Measurements from ENCODE around the gene DLG5.
A peak's percentile ranks its signal among the peaks of the same experiment; 100 is the strongest.

The DLG5 gene

DNA sequence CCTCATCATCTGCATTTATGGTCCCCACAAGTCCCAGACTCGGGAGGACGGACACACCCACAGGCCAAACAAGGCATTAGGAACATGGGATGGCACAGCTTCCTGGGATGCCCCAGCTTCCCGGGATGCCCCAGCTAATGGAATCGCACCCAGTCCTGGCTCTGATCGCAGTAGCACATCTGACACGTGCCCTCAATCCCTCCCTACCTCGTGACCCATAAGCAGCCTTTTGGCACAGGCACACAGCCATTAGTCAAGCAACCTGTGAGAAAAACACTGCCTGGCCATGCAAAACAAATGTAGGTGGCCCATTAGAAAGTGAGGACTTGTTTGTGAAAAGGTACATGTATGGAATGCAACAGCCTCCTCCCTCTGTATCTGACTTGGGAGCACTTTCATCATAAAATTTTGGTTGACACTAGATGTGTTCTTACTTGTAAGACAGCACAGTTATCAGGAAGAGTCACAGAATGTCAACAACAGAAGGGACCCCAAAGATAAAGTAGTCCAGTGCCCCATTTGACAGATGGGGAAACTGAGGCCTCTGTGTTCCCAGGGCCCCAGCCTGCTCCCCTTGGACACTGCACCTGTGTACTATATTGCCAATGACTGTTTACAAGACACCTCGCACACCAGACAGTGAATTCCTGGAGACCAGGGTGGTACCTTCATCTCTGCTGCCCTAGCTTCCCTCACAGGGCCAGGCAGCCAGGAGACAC lies 34.4 kb downstream of the DLG5 start:
- no peak for DNase-seq (ENCODE audit: low read depth in 4 of 4, low spot score in 1 of 4)

DNA sequence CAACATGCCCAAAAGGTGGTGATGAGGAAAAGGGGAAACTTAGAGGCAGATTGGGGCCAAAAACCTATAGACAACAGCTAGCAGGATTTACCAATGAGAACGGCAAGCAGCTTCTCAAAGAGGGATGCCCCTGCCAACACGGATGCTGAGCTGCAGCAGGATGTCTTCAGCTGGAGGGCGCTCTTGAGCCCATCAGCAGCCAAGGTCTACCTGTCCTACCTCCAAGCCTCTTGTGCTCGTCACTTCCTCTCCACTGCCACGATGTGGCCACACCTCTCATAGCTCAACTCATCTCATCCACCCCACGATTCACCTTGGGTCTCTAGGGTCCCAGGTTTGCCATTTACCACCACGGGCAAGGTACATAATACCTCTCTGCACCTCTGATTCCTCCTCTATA lies 36.5 kb downstream of the DLG5 start:
- DNase-seq (ENCODE audit: low read depth in 4 of 4, low spot score in 1 of 4): no peak

DNA sequence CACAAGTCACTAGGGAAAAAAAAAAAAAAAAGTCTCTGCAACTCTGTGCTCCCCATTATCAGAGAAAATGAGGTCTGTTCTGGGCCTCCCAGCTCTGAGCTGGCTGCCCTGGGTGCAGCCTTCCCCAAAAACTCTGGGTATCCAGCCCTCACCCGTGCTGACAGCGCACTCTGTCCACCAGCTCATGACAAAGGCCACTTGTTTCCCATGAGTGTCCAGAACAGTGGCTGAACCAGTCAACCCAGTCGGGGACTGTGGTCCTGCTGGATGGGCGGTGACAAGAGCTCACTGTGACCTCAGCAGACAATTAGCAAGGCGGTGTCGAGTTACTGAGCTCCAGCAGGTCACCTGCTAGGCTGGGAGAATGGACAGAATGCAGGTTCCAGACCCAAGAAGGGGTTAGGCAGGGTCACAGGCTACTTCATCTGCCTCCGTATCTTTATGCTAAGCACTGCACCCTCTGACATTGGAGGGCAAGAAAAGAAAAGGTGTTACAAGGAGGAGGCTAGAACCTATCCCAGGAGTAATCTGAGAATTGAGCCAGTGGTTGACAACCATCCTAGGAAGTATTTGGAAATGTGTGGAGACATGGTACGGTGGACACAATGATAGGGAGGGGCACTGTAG lies 37.2 kb downstream of the DLG5 start:
- no peak for DNase-seq (ENCODE audit: low read depth in 4 of 4, low spot score in 1 of 4)

GRCh38 chr10:77888356-77888703 lies 38.2 kb downstream of the DLG5 start:
- no peak for DNase-seq (ENCODE audit: low read depth in 4 of 4, low spot score in 1 of 4)

GRCh38 chr10:77887631-77888355 lies 38.8 kb downstream of the DLG5 start:
- DNase-seq (ENCODE audit: low read depth in 4 of 4, low spot score in 1 of 4): no peak

DNA sequence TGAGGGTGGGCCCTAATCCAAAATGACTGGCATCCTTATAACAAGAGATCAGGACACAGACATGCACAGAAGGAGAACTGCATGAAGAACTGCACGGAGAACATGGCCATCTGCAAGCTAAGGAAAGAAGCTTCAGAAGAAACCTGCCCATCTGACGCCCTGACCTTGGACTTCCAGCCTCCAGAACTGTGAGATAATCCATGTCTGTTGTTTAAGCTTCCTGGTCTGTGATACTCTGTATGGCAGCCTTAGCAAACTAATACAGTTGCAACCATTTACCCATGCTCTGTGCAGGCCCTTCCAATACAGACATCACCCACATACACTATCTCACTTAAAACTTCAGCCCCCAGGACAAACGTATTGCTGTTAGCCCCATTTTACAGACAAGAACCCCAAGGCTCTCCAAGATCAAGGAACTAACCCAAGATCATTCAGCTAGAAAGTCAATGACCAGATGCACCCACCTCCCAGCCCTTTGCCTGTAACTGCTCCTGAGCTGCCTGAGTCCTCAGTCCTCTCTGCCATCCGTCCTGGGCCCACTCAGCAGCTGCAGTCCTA lies 39.7 kb downstream of the DLG5 start:
- no peak for DNase-seq (ENCODE audit: low read depth in 4 of 4, low spot score in 1 of 4)

GRCh38 chr10:77884181-77884580 lies 42.4 kb downstream of the DLG5 start:
- no peak for DNase-seq (ENCODE audit: low read depth in 4 of 4, low spot score in 1 of 4)

GRCh38 chr10:77881636-77882035 lies 44.9 kb downstream of the DLG5 start:
- no peak for DNase-seq (ENCODE audit: low read depth in 4 of 4, low spot score in 1 of 4)

DNA sequence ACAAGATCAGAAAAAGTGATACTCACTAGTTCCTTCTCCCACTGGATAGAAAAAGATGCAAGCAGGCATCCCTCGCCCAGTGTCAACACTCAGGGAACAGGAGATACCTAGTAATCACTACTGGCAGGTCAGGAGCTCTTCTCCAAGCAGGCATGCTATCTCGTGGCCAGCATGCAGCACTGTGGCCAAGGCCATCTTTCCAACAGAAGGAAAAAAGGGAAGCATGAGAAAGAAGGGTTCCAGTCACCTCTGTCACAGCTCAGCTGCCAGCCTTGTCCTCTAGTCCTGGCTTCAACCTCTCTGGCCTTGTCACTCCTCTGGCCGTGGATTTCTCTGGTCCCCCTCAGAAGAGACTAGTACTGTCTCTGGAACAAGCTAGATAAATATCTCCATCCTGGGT lies 45.3 kb downstream of the DLG5 start:
- no peak for DNase-seq (ENCODE audit: low read depth in 4 of 4, low spot score in 1 of 4)

GRCh38 chr10:77879710-77880109 lies 46.8 kb downstream of the DLG5 start:
- DNase-seq (ENCODE audit: low read depth in 4 of 4, low spot score in 1 of 4): no peak

GRCh38 chr10:77879065-77879464 lies 47.5 kb downstream of the DLG5 start:
- DNase-seq (ENCODE audit: low read depth in 4 of 4, low spot score in 1 of 4): no peak

DNA sequence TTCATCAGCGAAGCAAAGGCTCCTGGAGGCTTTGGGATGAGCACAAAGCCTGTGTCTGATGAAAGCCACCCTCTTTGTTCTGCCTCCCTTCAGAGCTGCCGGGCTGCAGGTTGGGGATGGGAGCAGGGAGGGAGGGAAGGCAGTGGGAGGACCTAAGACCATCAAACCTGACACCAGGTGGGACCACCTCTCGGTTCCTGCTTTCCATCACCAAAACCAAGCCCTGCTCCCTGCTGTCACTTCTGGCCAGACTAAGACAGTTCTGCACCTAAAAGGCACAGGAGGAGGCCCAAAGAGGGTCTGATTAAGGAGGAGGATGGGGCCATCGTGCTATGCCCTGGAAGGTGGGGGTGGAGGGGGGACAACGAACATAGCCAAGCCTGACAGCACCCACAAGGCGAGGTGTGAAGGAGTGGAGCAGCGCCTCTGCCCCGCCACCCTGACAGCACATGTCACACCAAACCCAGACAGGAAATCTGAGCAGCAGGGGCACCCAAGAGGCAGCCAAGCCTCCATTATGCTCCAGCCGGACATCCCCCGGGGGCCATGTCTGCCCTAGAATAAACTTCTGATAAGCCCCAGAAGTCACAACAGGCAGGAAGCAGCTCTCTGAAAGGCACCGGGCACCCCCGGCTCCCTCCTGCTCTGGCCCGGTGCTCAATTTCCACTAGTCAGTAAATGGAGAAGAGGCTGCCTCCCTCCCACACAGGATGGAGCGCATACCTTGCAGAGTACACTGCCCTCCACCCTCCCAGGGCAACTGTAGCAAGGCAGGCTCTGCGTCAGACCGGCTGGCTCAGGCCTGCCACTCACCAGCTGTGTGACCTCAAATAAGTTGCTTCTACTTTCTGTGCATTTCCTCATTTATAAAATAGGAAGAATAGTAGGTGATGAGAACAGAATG lies 48.9 kb downstream of the DLG5 start:
- no peak for DNase-seq (ENCODE audit: low read depth in 4 of 4, low spot score in 1 of 4)

GRCh38 chr10:77875730-77876129 lies 50.8 kb downstream of the DLG5 start:
- DNase-seq (ENCODE audit: low read depth in 4 of 4, low spot score in 1 of 4): no peak

DNA sequence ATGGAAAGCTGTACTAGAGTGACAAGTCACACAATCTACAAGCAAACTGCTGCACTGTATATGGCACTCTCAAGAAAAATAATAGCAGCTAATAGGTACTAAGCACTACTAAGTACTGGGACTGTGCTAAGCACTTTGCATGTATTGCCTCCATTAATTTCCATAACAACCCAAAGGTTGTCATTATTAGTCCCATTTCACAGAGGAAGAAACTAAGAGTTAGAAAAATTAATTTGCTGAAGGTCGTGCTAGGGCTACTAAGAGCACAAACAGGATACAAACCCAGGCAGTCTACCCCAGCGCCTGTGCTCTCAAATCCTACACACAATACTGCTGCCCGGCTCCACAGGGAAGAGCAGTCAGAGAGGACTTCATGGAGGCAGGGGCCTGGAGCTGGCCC lies 51.7 kb downstream of the DLG5 start:
- DNase-seq (ENCODE audit: low read depth in 4 of 4, low spot score in 1 of 4): no peak

- DNase-seq (ENCODE audit: low read depth in 4 of 4, low spot score in 1 of 4): peak in 1 of 4 experiments; percentile 6
These were observed 52.8 kb downstream of the DLG5 start for GRCh38 chr10:77873536-77874380.

- no peak for DNase-seq (ENCODE audit: low read depth in 4 of 4, low spot score in 1 of 4)
These were observed 53.5 kb downstream of the DLG5 start for GRCh38 chr10:77872947-77873535.

DNA sequence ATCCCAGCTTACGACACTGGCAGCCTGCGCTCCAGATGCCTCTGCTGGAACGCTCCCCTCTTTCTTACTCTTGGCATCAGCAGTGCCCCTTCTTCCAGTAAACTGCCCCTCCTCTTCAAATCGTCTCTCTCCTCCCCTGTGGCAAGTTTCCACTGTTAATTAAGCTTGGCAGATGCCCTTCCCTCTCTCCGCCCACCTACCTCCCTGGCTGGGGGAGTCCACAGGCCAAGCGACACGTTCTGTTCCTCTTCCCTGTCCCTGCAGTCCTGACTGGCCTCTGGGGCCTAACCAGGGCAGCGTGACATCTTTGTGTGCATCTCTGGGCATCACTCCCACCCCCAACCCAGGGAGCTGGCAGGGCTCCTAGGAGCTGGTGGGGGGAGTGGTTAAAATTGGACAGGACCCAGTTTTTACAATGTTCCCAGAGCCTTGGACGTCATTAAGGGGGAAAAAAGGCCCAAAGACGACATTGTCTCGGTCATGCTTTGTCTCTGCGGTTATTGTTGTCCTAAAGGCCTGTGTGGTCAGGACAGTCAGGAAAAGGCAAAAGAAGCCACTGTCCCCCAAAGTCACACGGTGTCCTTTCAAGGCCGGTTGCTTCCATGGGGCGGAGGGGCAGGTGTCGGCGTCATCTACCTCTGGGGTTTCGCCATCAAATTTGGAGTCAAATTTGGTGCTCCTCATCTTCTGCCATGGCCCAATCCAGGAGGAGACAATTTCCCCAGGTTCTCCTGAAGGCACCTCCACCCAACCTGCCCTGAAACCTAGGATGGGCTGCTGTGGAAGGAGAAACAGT lies 54.2 kb downstream of the DLG5 start:
- no peak for DNase-seq (ENCODE audit: low read depth in 4 of 4, low spot score in 1 of 4)

DNA sequence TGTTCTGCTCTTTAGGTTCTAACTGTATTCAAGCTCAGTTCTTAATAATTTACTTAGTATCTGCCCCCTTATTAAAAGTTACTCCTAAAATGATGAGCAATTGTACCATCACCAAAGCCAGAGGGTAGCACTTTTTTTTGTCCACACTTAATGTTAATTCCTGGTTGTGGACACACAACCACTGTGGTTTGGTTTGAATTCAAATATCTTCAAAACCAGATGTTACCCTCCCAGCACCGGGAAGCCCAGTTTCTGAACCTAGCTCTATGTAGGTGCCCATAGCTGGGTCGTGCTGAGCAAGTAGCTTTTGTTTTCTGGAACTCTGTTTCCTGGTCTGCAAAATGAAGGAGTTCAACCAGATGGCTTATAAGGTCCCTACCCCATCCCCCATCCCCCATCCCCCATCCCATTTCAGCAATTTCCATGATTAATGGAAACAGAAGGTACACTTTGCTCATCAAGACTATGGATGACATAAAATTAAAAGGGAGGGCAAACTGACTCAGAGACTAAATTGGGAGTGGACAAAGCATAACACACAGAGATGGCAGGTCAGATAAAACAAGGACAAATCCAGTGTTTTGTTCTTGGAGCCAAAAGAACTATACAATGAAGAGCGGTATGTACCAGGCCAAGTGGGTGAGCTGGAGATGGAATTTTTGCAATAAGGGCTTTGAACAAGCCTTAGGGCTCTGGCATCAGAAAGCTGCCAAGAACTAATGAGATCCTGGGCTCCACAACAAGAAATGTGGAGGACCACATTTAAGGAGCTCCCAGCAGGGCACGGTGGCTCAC lies 56.7 kb downstream of the DLG5 start:
- DNase-seq (ENCODE audit: low read depth in 4 of 4, low spot score in 1 of 4): no peak

Data from stimulated activated CD4-positive, alpha-beta T cell treated with anti-CD3 and anti-CD28 coated beads, Interleukin-1b, Interleukin-23, amount 100 ng/mL, for 24 hours (primary cell).